GM23248 (cell line): Measurements from ENCODE around the gene TBC1D10B. TPM values are rescaled to one million over a fixed set of nuclear protein-coding genes. Genes with fewer than 3 reads are reported as not detected.

Experiments used
- DNase-seq: peaks from one replicate; pipeline ENCODE4 v3.0.0-alpha.2; 2015
- H2AFZ ChIP-seq: fragments of 200-600 bp; sonication (generic); 2 replicates; pipeline ENCODE4 v1.6.1; 2016; ENCODE audit warnings: antibody characterized with exemption
- H3F3A ChIP-seq: fragments of 200-600 bp; sonication (generic); 2 replicates; pipeline ENCODE4 v1.6.1; 2016; ENCODE audit warnings: mild to moderate bottlenecking, antibody characterized with exemption, mixed run types; ENCODE audit not compliant: insufficient read depth
- H3K27ac ChIP-seq: fragments of 200-600 bp; sonication (generic); 2 replicates; pipeline ENCODE4 v1.5.1; 2016; ENCODE audit warnings: mild to moderate bottlenecking
- H3K27me3 ChIP-seq: fragments of 200-600 bp; sonication (generic); replicated peaks from 2 replicates; pipeline ENCODE4 v1.6.1; 2016; ENCODE audit warnings: mild to moderate bottlenecking; ENCODE audit not compliant: insufficient read depth
- H3K36me3 ChIP-seq: fragments of 200-600 bp; sonication (generic); 2 replicates; pipeline ENCODE4 v1.6.1; 2016; ENCODE audit warnings: low read depth, mild to moderate bottlenecking
- H3K4me1 ChIP-seq: fragments of 200-600 bp; sonication (generic); 2 replicates; pipeline ENCODE4 v1.6.1; 2016; ENCODE audit warnings: mild to moderate bottlenecking; ENCODE audit not compliant: insufficient read depth
- H3K4me2 ChIP-seq: fragments of 200-600 bp; sonication (generic); one replicate; pipeline ENCODE4 v1.6.1; 2016; ENCODE audit warnings: mild to moderate bottlenecking; ENCODE audit not compliant: unreplicated experiment
- H3K4me3 ChIP-seq: fragments of 200-600 bp; sonication (generic); 2 replicates; pipeline ENCODE4 v1.5.1; 2016; ENCODE audit warnings: mild to moderate bottlenecking
- H3K79me2 ChIP-seq: fragments of 200-600 bp; sonication (generic); 2 replicates; pipeline ENCODE4 v1.6.1; 2016; ENCODE audit warnings: mild to moderate bottlenecking; ENCODE audit not compliant: insufficient read depth
- H3K9ac ChIP-seq: fragments of 200-600 bp; sonication (generic); 2 replicates; pipeline ENCODE4 v1.6.1; 2016; ENCODE audit warnings: mild to moderate bottlenecking
- H3K9me2 ChIP-seq: fragments of 200-600 bp; sonication (generic); 2 replicates; pipeline ENCODE4 v1.6.1; 2016; ENCODE audit warnings: mixed run types, mild to moderate bottlenecking, moderate library complexity; ENCODE audit not compliant: insufficient read depth
- H3K9me3 ChIP-seq: fragments of 200-600 bp; sonication (generic); one replicate; pipeline ENCODE4 v1.6.1; 2017; ENCODE audit warnings: low read depth
- H4K20me1 ChIP-seq: fragments of 200-600 bp; sonication (generic); 2 replicates; pipeline ENCODE4 v1.6.0; 2016; ENCODE audit not compliant: insufficient read depth
- EZH2 ChIP-seq: fragments of 200-600 bp; sonication (generic); IDR thresholded peaks from 2 replicates; pipeline ENCODE4 v1.6.1; 2018; ENCODE audit warnings: antibody characterized with exemption, mild to moderate bottlenecking; ENCODE audit not compliant: insufficient read depth, poor library complexity, severe bottlenecking
- EZH2phosphoT487 ChIP-seq: fragments of 200-600 bp; sonication (generic); IDR thresholded peaks from 2 replicates; pipeline ENCODE4 v1.6.1; 2018; ENCODE audit warnings: antibody characterized with exemption, moderate library complexity, mild to moderate bottlenecking, low read depth; ENCODE audit not compliant: insufficient read depth
- WGBS, 2 experiments: methylation state at CpG; one replicate each; pipeline ENCODE4 v1.1.6; 2015 to 2017; ENCODE audit warnings: low lambda C conversion rate in 2 of 2, low coverage in 1 of 2; ENCODE audit errors: missing lambda C conversion rate in 2 of 2; 5-methylcytosine and 5-hydroxymethylcytosine counted together
- in situ Hi-C: fragments of 300-500 bp; cut with MboI; formaldehyde crosslinking; loops from 2 replicates; pipeline ENCODE4 v1.15.0; 2020
- polyA plus RNA-seq: library from polyadenylated mRNA; unstranded; fragments of >200 nt; fragmentation: Nextera tagmentation; extraction: Ambion mirVana; gene quantifications from 2 replicates; pipeline ENCODE4 v1.2.1, GENCODE V29; 2016
- total RNA-seq: library from RNA; depleted of rRNA; stranded (reverse); fragments of >200 nt; shearing (Covaris generic); gene quantifications from 2 replicates; pipeline ENCODE4 v1.2.3, GENCODE V29; 2014

Gene TBC1D10B
- total and polyA plus RNA-seq, 2 experiments from 2014 or later: 12.2 to 41.2 TPM

GRCh38 chr16:30371248-30371816 is 1.0 kb upstream of the TBC1D10B start:
- DNase-seq: no peak
- Histone ChIP-seq H2AFZ (peak overlapping the region; percentile 77), H3K36me3 (no peaks in the 10 kb centered on the region; the same call in 1 of the 2 replicates), H3K9ac (peak overlapping the region; percentile 61), H3K4me1 (peaks cover 23% of the 10 kb centered on the region), H3K27ac (no peak overlapping the region), H3K4me3 (peak overlapping the region; percentile 73), H4K20me1 (no peaks in the 10 kb centered on the region; the same call in 1 of the 2 replicates), H3F3A (peaks cover 10% of the 10 kb centered on the region; the same call in 1 of the 2 replicates), H3K27me3 (no peaks in the 10 kb centered on the region), H3K4me2 (peak overlapping the region; percentile 94), H3K9me3 (no peaks in the 10 kb centered on the region), H3K79me2 (peaks cover 36% of the 10 kb centered on the region), H3K9me2 (no peaks in the 10 kb centered on the region)
- TF ChIP-seq EZH2phosphoT487 (no peak), EZH2 (no peak)
- WGBS, 2 experiments: 3 to 8% methylated on average over 11 of the region's 11 CpGs
- in situ Hi-C loops: no loop called here

DNA sequence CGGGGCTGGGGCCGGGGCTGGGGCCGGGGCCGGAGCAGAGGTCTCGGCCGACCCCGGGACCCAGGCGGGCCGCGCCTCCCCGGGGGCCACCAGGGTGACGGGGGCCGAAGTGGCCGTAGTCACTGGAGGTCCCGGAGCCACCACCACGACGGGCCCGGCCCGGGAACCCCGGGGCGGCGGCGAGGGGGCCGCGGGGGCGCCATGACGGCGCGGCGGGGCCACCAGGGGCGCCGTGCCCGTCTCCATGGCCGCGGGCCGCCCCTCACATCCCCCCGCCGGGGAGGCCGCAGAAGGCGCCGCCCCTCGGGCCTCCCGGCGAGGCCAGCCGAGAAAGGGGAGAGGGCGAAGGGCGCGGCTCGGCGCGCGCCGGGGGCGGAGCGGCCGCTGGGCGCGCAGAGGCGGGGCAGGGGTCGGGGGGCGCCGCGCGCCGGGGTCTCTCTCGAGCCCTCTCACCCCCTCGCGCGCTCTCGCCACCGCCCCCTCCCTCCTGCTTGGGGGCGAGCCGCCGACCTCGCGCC is 297 bp downstream of the TBC1D10B start:
- H3K9me3 ChIP-seq: no peaks in the 10 kb centered on the region
- no peak overlapping the region for H2AFZ ChIP-seq
- H3K36me3 ChIP-seq: no peaks in the 10 kb centered on the region; the same call in 1 of the 2 replicates
- TF ChIP-seq EZH2phosphoT487: no peak
- no peak for TF ChIP-seq EZH2
- peak overlapping the region; percentile 80 for H3K9ac ChIP-seq
- no peaks in the 10 kb centered on the region for H3K27me3 ChIP-seq
- no peaks in the 10 kb centered on the region for H3K9me2 ChIP-seq
- in situ Hi-C loops: no loop called here
- H3K4me3 ChIP-seq: peak overlapping the region; percentile 94
- H3K4me2 ChIP-seq: peak overlapping the region; percentile 100
- no peak for DNase-seq
- no peaks in the 10 kb centered on the region; the same call in 1 of the 2 replicates for H4K20me1 ChIP-seq
- 2% methylated on average over 48 of the region's 76 CpGs; no CpG with 5 or more reads in 1 of the 2 experiments for WGBS, 2 experiments
- peak overlapping the region; percentile 71 for H3K27ac ChIP-seq
- peaks cover 23% of the 10 kb centered on the region for H3K4me1 ChIP-seq
- H3F3A ChIP-seq: peaks cover 10% of the 10 kb centered on the region; the same call in 1 of the 2 replicates
- peaks cover 49% of the 10 kb centered on the region for H3K79me2 ChIP-seq

- Histone ChIP-seq H3K9me3 (no peaks in the 10 kb centered on the region), H3K9me2 (no peaks in the 10 kb centered on the region), H3K27me3 (no peaks in the 10 kb centered on the region), H3K79me2 (peaks cover 56% of the 10 kb centered on the region), H2AFZ (no peak overlapping the region), H4K20me1 (no peaks in the 10 kb centered on the region; the same call in 1 of the 2 replicates), H3F3A (peaks cover 10% of the 10 kb centered on the region; the same call in 1 of the 2 replicates), H3K36me3 (no peaks in the 10 kb centered on the region; the same call in 1 of the 2 replicates), H3K9ac (peak overlapping the region; percentile 80), H3K4me1 (peaks cover 23% of the 10 kb centered on the region), H3K4me3 (peak overlapping the region; percentile 94), H3K4me2 (peak overlapping the region; percentile 100), H3K27ac (peak overlapping the region; percentile 71)
- 0 to 3% methylated on average over 26 to 28 of the region's 45 CpGs for WGBS, 2 experiments
- TF ChIP-seq EZH2 (no peak), EZH2phosphoT487 (no peak)
- DNase-seq: peak; percentile 54
- in situ Hi-C loops: no loop called here
These were observed 980 bp downstream of the TBC1D10B start for GRCh38 chr16:30369091-30369937.

- 1 to 2% methylated on average over 4 of the region's 4 CpGs for WGBS, 2 experiments
- Histone ChIP-seq H3K4me3 (peak overlapping the region; percentile 94), H3K4me1 (peaks cover 23% of the 10 kb centered on the region), H3K9me2 (no peaks in the 10 kb centered on the region), H3K27ac (peak overlapping the region; percentile 71), H3K36me3 (peaks cover under 1% of the 10 kb centered on the region; the same call in 1 of the 2 replicates), H3K79me2 (peaks cover 62% of the 10 kb centered on the region), H3K4me2 (peak overlapping the region; percentile 100), H3K9ac (peak overlapping the region; percentile 80), H3F3A (peaks cover 10% of the 10 kb centered on the region; the same call in 1 of the 2 replicates), H4K20me1 (no peaks in the 10 kb centered on the region; the same call in 1 of the 2 replicates), H3K27me3 (no peaks in the 10 kb centered on the region), H3K9me3 (no peaks in the 10 kb centered on the region), H2AFZ (no peak overlapping the region; the same call in 1 of the 2 replicates)
- no peak for DNase-seq
- TF ChIP-seq EZH2phosphoT487: no peak
- TF ChIP-seq EZH2: no peak
- in situ Hi-C loops: no loop called here
These were observed 1.6 kb downstream of the TBC1D10B start for GRCh38 chr16:30368792-30369090.
